NOMO-1 (cell line): ENCODE measurements around the gene B3GAT2.

Source experiments
- DNase-seq, 2 experiments: peaks; one replicate each; lab custom pipeline; 2025; ENCODE audit not compliant: unreplicated experiment in 2 of 2; lab: John Stamatoyannopoulos, UW

Gene B3GAT2

DNA sequence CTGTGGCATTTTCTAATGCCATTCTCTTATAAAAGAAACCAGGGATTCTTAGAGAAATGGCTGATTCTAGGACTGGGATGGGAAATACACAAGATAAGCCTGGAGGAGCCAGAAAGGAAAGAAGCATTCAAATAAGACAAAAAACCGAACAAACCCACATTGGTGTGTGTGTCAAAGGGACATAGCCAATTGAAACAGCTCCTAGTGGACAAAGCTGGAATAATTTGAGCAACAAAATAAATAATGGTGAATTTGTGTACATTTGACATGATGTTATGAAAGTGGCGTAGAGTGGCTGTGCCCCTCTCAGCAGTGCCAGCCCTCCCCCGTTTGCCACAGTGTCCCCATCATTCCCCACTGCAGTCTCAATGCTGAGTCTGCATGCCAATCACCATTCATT is 55.5 kb downstream of the B3GAT2 start:
- DNase-seq = no peak

DNA sequence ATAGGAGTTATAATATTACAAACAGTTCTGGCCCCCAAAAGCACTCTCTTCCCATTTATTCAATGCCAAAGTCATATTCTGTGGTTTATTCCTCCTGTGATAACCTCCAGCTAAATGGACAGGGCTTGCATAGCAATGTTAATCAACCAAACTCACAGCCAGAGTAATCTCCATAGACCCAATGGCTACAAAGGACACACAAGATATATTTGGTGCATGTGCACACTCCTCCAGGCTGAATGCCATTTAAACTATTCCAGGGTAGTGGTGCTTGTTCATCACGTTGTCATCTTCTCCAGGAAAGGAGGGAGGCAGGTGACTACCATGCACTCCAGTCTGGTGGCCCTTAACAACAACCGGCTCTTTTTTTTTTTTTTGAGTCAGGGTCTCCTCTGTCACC is 56.8 kb downstream of the B3GAT2 start:
- no peak for DNase-seq

DNA sequence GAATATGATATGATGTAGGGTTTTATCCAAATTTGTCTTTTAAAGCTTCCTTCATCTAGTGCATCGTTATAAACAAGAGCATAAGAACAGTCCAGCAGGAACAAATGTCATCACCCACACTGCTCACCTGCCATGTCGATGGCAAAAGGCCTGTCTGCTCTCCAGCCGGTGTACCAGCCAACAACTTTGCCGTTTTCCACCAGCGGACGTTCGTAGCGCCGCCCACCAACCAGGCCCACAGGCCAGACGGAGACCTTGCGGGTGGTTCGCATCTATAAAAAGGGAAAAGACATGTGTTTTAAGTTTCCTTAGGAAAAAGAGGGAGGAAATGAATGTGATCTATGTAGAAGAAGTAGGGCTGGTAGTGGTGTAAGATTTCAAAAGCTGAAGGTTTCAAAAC is 62.9 kb downstream of the B3GAT2 start:
- DNase-seq = no peak

DNA sequence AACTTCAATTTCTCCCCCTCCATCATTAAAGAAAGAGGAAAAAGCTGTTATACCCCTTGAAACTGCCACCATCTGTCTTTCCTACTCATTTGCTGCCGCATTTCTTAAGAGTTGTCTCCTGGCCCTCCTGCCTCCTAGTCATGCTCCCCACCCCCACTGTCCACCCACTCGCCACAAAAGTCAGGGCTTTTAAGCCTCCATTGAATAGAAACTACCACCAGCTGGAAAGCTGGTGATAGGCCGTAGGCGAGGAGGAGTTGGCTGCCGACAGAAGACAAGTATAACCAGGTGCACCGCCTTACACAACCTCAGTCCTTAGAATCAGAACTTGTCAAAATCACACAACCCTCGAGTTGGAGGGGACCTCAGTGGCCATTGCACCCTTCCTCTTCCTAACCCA is 67.6 kb downstream of the B3GAT2 start:
- DNase-seq = no peak

DNA sequence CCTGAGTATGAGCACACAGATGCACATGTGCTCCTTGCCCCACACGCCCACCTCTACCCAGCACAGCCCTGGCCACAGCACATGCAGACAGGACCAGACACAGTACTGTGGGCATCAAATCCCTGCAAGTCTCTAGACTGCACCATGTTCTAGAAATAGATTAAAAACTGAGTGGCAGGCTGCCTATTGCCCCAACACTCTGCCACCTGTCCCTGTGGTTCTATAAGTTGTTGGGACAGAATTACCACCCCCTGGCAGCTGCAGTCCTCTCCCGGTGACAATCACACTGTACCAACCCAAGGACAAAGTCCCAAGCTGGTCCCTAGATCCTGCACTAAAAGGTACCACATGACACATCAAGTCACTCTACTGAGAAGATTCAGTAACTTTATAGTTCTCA is 70.2 kb downstream of the B3GAT2 start:
- DNase-seq = no peak

DNA sequence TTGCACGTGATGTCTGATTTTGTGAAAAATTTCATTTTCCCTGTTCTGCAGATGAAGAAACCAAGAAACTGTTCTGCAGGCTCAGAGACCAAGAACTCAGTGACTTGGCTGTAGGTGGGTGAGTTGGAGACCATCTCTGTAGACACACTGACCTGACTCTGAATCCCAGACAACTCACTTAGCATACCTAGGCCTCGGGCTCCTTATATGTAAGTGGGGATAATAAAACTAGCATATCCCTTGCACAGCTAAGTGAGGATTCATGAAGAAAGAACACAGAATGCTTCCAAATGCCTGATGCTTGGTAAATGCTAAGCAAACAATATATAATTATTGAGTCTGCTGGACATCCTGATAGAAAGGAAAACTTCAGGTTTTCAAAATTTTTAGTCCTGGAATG is 70.8 kb downstream of the B3GAT2 start:
- no peak for DNase-seq

DNA sequence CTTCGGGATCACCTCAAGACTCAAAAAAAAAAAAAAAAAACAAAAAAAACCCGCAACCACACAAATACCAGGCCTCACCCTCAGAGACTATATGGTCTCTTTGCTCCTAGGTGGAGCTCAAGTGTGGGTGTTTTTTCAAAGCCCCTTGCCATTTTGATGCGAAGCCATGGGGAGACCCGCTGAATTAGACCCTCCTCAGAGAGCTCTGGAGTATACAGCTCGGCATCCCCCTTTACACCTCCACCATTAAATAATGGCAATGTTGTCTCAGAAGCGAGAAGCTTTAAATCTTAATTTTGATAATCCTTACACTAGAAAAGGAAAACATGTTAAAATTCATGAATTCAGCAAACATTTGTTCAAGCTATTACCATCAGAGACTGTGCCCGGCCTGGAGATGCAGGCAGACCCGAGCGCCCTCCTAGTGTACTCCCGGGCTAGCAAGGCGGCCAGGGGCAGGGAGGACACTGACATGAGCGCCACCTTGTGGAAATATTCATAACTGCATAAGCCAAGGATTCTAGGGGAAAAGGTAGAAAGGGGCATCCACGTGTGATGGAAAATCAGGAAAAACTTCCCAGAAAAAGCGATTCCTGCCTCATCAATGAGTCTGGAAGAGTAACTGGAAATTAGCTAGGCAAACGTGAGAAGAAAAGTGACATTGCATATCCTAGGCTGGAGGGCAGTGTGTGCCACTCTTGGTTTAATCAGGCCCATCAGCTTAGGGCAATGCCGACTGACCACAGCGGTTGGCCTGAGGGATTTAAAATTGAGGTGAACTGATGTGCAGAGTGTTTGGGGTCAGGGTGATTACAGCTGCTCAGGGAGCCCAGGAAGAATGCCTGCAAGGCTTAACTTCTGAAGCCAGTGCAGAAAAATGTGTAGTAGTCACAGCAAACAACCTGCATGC is 72.5 kb downstream of the B3GAT2 start:
- DNase-seq = peak; percentile 12 to 39

DNA sequence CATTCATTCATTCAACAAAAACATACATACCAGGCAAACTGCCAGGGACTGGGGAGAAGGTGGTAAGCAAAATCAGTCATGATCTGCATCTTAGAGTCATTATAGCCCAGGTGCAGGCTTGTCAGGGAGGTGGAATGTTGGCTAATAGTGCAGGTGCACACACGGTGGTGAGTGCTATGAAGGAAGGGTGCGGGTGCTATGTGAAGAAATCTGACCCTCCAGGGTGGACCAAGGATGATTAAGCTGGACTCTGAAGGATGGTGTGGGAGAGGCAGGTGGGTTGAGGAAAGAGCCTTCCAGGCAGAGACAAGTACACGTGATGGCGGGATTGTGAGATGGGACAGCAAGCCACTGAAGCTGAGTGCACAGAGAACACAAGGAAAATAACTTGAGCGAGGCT is 77.4 kb downstream of the B3GAT2 start:
- no peak for DNase-seq

DNA sequence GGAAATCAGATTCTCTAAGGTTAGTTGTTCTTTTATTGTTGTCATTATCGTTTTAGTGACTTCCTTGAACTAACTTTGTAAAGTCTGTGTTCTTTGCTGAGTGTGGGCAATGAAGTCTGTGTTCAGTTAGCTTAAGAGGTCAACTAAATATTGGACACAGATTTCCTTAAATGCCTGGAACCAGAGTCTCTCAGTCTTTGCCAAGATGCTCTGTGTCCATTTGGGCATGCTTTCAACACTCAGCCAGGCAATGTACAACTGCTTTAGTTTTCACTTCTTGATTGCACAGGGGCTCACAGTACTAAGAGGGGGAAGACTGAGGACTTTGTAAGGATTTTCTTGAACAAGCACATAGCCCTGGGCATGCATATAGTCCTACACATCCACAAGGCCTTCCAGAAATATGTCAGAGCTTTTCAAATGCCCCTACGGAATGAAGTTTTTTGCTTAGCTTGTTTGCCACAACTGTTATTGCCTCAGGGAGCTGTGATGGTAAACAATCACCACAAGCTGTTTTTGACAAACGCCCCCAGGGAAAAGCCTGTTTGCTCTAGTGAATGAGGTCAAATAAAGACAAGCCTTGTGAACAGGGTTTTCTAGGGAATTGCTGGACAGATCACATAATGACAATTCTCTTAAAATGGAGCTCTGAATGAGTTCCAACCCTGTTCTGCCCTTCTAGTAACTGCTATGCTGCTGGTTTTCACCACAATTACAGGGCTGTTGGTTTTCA is 82.5 kb downstream of the B3GAT2 start:
- DNase-seq = no peak

DNA sequence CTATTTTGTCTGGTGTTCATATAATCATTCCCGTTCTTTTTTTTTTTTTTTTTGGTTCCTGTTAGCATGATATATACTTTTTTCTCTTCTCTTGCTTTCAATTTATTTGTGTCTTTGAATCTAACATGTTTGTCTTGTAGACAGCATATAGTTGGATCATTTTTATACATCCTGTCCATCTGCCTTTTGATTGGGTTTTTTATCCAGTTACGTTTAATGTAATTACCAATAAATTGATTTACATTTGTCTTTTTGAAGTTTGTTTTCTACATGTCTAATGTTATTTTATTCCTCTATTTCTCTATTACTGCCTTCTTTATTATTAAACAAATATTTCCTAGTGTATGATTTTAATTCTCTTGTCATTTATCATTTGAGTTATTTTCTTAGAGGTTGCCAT is 84.4 kb downstream of the B3GAT2 start:
- no peak for DNase-seq

DNA sequence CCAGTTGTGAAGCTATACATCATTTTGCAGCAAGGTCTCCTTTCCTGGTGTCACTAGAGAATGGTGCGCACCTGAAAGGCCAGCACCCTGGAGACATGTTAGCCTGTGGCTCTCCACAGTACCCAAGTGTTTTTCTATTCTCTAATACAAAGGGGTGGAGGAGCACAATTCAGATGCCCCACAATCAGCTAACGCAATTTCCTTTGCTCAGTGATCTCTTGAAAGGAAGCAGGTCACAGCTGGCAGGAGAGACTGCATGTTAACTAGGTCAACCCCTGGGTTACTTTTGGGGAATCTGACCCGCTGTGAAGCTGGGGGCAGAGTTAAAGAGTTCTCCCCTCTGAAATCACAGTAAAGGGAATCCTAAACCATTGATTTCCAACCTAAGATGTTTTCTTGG is 92.5 kb downstream of the B3GAT2 start:
- no peak for DNase-seq

DNA sequence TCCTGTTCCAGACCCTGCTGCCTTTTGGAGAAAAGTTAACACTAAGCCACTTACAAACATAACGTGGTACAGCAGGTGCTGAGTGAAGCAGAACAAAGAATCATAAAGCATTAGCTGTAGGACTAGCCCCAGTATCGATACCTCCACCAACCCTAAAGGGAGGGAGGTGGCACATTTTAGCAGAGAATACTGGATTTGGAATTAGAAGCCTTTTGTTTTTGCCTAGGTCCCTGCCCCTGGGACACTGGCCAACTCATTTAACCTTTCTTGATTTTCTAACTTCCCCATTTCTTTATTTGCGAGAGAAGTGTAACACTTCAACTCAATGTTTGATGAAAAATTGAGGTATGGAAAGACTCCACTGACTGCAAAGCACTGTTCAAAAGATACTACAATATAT is 93.5 kb downstream of the B3GAT2 start:
- no peak for DNase-seq

DNA sequence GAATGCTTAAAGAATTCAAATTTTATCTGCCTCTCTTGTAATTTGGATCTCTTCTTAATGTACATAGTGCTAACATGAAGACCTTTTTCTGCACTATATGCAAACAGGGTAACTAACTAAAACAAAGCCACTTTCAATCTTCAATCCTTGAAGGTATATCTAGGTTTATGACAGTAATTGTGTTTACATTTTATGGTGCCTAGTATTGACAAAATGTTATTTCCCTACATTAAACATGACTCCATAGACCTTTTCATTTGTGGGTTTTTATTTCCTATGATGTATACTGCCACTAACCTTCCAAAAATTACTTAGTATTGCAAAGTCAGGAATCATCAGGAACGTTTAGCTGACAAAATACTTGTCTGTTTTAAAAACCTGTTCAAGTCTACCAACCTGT is 95.9 kb downstream of the B3GAT2 start:
- no peak for DNase-seq

DNA sequence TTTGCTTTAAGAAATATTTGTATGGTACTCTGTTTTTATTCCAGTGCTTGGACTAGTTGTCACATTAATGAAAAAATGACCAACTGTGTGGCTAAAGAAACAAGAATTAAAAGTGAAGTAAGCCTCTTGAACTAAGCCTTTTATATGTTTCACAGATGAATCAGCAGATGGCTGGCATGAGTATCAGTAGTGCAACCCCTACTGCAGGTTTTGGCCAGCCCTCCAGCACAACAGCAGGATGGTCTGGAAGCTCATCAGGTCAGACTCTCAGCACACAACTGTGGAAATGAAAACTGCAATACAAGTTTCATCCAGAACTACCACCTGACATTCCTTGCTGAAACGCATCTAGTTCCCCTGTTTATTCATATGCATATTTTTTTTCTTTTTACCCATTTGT is 96.8 kb downstream of the B3GAT2 start:
- DNase-seq = no peak

DNA sequence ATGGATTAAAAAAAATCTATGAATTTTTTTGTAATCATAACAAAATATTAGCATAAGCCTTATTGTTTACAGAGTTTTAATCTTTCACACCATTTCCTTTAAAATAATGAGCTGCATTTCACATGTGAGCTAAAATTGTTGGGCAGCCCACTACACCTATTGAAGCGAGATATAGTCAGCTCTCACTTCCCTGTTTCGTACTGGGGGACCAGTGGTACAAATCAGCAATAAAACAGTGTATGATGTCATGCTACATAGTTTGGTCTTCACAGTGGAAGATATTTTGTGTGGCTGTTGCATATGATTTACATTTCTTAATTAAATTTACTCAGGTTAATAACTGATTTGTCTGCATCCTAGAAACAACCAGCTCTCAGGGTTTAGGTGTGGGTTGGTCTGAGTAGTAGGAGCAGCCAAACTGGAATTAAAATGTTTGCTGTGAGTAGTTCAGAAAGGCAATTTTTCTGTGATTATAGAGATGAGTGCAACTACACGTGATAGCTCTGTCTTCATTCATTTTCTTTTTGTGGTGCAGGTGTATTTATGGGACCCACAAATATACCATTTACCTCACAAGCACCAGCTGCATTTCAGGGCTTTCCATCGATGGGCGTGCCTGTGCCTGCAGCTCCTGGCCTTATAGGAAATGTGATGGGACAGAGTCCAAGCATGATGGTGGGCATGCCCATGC is 99.3 kb downstream of the B3GAT2 start:
- DNase-seq = no peak

DNA sequence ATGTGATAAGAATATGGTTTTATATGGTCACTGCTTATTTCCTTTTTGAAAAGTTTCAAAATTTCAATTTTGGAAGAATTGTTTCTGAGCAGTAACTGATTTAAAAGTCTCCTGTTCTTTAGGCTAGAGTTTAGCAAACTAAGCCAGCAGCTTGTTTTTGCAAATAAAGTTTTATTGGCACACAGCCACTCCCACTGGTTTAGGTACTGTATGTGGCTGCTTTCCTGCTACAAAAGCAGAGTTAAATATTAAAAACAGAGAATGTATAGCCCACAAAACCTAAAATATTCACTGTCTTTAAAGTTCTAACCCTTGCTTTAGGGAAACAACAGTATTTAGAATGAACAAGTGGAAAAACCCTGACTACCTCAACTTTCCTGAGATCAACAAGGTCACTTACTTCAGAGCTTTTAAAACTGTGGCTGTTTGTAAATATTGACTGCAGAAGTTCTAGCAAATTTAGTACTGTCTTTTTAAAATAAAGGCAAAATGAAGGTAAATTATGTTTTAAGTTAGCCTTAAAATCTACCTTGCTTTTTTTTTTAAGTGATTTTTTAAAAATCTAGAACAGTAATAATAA is 104.1 kb downstream of the B3GAT2 start:
- DNase-seq = no peak

DNA sequence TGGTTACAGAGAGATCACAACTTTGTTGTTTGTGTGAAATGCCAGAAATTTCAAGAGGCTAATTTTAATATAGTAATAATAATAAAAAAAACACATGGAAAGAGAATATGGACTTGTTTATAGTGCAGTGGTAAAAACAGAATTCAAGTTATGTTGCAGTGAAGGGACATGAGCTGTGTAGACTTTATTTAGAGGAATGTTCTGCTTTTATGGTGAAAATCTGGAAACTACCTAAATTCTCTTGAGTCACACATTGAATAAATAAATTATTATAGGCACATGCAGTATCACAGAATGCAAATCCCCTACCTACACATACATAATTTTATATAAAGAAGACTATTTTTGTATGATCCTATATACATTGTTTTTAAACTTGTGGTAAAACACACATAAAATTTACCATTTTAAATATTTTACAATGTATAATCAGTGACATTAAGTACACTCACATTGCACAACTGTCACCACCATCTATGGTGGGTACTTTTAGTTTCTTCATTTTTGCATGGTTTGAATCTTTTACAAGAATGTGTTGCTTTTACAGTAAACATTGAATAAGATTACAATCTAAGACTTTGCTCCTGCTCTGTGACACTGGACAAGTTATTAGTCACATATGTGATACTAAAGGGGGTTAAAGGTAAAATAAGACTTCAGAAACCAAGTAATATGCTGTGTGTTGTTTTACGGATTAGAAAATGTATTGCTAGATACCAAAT is 107.4 kb downstream of the B3GAT2 start:
- DNase-seq = no peak

DNA sequence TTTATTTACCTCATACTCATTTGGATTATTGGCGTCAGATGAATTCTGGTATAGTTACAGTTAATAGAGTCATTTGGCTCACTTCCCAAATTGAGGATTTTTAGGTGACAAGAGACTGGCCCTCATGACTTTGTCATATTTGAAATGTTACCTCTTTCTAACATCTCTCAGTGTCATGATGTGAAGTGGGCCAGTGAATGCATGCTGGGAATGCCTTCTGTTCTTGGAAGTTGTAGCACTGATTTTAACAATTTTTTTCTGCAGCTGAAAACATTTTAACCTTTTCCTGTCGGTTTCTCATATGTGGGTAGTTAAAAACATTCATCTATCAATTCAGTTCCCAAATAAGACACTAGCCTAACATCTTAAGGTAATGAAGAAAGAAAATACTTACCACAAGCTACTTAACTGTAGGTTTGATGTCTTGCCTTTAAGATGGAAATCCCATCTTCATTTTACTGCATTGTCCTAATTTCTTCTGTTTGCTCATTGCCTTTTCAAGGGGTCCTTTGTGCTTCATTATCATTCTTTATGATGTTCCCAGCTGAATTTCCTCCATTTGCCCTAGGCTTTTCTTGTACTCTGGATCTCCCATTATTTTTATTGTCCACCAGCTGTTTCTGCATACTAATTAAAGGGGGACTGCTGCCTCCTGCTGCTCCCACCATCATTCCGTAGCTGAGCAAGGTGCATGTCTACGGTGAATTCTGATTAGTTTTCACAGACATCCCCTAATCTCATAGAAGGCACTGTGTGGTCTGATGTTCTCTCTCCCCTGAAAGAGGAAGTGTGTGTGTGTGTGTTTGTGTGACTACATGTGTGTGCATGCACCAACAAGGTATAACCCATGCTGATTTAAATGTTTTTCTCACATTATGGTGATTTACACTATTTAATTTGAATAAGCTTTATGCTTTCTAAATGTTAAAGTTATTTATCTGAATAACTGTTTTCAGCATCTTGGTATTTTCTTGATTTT is 109.5 kb downstream of the B3GAT2 start:
- no peak for DNase-seq

DNA sequence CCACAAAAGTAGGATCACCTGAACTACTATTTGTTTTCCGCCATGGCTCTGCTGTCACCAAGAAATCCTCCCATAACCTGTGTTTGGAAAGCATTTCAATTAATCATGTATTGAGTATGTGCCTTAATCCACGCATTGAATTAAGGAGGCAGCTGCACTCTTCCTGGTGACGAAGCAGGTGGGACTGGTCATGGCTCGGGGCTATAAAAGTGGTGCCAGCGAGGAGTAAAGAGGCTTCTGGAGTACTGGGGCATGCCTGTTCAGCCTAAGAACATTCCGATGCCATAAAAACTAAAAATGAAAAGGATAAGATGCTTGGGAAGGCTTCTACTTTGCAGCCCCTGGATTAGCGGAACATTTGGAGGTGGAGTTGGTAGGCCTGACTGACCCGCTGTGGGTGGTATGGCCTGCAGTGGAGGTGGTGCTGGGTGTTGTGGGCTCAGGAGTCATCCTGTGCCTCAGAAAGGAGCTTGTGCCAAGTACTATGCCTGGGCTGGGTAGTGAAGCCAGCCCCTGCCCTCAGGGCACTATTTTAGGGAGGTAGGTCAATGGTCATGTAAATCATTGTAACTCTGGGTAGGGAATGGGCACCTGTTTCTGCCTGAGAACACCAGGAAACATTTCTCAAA is 110.5 kb downstream of the B3GAT2 start:
- no peak for DNase-seq
